HEK293 (cell line): ENCODE measurements around the gene MAST2.

ENCODE experiments used
- CTCF ChIP-seq: fragments of 450-650 bp; formaldehyde crosslinking; IDR thresholded peaks from 2 replicates; pipeline ENCODE4 v1.5.1; 2016; ENCODE audit warnings: missing biosample characterization, missing genetic modification characterization
- GFI1B ChIP-seq: fragments of 450-650 bp; formaldehyde crosslinking; IDR thresholded peaks from 2 replicates; pipeline ENCODE4 v1.5.1; 2016; ENCODE audit warnings: missing biosample characterization, missing genetic modification characterization
- KLF1 ChIP-seq: fragments of 450-650 bp; formaldehyde crosslinking; IDR thresholded peaks from 2 replicates; pipeline ENCODE4 v1.5.1; 2016; ENCODE audit warnings: missing biosample characterization, missing genetic modification characterization
- TCF7L2 ChIP-seq: IDR thresholded peaks from 2 replicates; pipeline ENCODE4 v1.6.1; 2011; ENCODE audit warnings: low read depth, mild to moderate bottlenecking, inconsistent platforms, low read length, moderate library complexity, borderline replicate concordance
- ZBTB7A ChIP-seq: fragments of 450-650 bp; formaldehyde crosslinking; IDR thresholded peaks from 2 replicates; pipeline ENCODE4 v1.5.1; 2016; ENCODE audit warnings: low read depth, missing biosample characterization, missing genetic modification characterization
- ZBTB8A ChIP-seq: fragments of 450-650 bp; formaldehyde crosslinking; IDR thresholded peaks from 2 replicates; pipeline ENCODE4 v1.5.1; 2016; ENCODE audit warnings: missing biosample characterization, missing genetic modification characterization
- ZNF121 ChIP-seq: fragments of 450-650 bp; formaldehyde crosslinking; IDR thresholded peaks from 2 replicates; pipeline ENCODE4 v1.5.1; 2016; ENCODE audit warnings: missing biosample characterization, missing genetic modification characterization
- ZNF223 ChIP-seq: fragments of 450-650 bp; formaldehyde crosslinking; IDR thresholded peaks from 2 replicates; pipeline ENCODE4 v1.5.1; 2016; ENCODE audit warnings: missing biosample characterization, missing genetic modification characterization
- ZNF37A ChIP-seq: fragments of 450-650 bp; IDR thresholded peaks from 2 replicates; pipeline ENCODE4 v1.5.1; 2018; ENCODE audit warnings: missing biosample characterization, missing genetic modification characterization
- ZNF623 ChIP-seq: fragments of 450-650 bp; formaldehyde crosslinking; IDR thresholded peaks from 2 replicates; pipeline ENCODE4 v1.5.1; 2016; ENCODE audit warnings: missing biosample characterization, missing genetic modification characterization
- ZNF792 ChIP-seq: fragments of 450-650 bp; formaldehyde crosslinking; IDR thresholded peaks from 2 replicates; pipeline ENCODE4 v1.5.1; 2016; ENCODE audit warnings: missing biosample characterization, missing genetic modification characterization
- TF ChIP-seq, protein P1 (sequence below): IDR thresholded peaks from 2 replicates; pipeline ENCODE4 v1.6.1; 2011; ENCODE audit warnings: mild to moderate bottlenecking, low read depth, low read length, borderline replicate concordance
- TF ChIP-seq, protein P2 (sequence below): fragments of 450-650 bp; formaldehyde crosslinking; IDR thresholded peaks from 2 replicates; pipeline ENCODE4 v1.5.1; 2017; ENCODE audit warnings: missing biosample characterization, missing genetic modification characterization
- TF ChIP-seq, protein P3 (sequence below): fragments of 450-650 bp; formaldehyde crosslinking; IDR thresholded peaks from 2 replicates; pipeline ENCODE4 v1.5.1; 2016; ENCODE audit warnings: missing biosample characterization, missing genetic modification characterization, low read depth

GRCh38 chr1:46041551-46041950 is 238.1 kb downstream of the MAST2 start:
- TF ChIP-seq, protein P1, sequence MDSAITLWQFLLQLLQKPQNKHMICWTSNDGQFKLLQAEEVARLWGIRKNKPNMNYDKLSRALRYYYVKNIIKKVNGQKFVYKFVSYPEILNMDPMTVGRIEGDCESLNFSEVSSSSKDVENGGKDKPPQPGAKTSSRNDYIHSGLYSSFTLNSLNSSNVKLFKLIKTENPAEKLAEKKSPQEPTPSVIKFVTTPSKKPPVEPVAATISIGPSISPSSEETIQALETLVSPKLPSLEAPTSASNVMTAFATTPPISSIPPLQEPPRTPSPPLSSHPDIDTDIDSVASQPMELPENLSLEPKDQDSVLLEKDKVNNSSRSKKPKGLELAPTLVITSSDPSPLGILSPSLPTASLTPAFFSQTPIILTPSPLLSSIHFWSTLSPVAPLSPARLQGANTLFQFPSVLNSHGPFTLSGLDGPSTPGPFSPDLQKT, result no peak
- TF ChIP-seq ZNF121 (no peak), ZNF37A (tag by site-specific recombination) (no peak), CTCF (tag by site-specific recombination) (no peak), ZBTB8A (tag by site-specific recombination) (no peak), ZNF792 (tag by site-specific recombination) (no peak), KLF1 (tag by site-specific recombination) (no peak), ZNF223 (tag by site-specific recombination) (no peak), ZBTB7A (tag by site-specific recombination) (no peak), GFI1B (tag by site-specific recombination) (no peak), TCF7L2 (no peak), ZNF623 (no peak)
- TF ChIP-seq, protein P2, sequence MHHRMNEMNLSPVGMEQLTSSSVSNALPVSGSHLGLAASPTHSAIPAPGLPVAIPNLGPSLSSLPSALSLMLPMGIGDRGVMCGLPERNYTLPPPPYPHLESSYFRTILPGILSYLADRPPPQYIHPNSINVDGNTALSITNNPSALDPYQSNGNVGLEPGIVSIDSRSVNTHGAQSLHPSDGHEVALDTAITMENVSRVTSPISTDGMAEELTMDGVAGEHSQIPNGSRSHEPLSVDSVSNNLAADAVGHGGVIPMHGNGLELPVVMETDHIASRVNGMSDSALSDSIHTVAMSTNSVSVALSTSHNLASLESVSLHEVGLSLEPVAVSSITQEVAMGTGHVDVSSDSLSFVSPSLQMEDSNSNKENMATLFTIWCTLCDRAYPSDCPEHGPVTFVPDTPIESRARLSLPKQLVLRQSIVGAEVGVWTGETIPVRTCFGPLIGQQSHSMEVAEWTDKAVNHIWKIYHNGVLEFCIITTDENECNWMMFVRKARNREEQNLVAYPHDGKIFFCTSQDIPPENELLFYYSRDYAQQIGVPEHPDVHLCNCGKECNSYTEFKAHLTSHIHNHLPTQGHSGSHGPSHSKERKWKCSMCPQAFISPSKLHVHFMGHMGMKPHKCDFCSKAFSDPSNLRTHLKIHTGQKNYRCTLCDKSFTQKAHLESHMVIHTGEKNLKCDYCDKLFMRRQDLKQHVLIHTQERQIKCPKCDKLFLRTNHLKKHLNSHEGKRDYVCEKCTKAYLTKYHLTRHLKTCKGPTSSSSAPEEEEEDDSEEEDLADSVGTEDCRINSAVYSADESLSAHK (tag by site-specific recombination), result no peak
- TF ChIP-seq, protein P3, sequence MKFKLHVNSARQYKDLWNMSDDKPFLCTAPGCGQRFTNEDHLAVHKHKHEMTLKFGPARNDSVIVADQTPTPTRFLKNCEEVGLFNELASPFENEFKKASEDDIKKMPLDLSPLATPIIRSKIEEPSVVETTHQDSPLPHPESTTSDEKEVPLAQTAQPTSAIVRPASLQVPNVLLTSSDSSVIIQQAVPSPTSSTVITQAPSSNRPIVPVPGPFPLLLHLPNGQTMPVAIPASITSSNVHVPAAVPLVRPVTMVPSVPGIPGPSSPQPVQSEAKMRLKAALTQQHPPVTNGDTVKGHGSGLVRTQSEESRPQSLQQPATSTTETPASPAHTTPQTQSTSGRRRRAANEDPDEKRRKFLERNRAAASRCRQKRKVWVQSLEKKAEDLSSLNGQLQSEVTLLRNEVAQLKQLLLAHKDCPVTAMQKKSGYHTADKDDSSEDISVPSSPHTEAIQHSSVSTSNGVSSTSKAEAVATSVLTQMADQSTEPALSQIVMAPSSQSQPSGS, result no peak
